Esophagus mucosa (tissue), 1 donor: ENCODE data around the gene JAZF1. TPM values are rescaled to one million over a fixed set of nuclear protein-coding genes. Genes with fewer than 3 reads are reported as not detected.

ENCODE experiments used
- ATAC-seq: fragments of 200-7000 bp; cut with Tn5 transposase; one replicate; pipeline ENCODE4 v1.9.1; 2020
- total RNA-seq: library from RNA; stranded (reverse); gene quantifications from one replicate; pipeline ENCODE4 v1.2.4, GENCODE V29; 2023
- donor health status: DM: yes; HTN: yes; CAD: no.

Gene JAZF1
- total RNA-seq, 1 donor from 2014 or later, result 3.1 TPM

DNA sequence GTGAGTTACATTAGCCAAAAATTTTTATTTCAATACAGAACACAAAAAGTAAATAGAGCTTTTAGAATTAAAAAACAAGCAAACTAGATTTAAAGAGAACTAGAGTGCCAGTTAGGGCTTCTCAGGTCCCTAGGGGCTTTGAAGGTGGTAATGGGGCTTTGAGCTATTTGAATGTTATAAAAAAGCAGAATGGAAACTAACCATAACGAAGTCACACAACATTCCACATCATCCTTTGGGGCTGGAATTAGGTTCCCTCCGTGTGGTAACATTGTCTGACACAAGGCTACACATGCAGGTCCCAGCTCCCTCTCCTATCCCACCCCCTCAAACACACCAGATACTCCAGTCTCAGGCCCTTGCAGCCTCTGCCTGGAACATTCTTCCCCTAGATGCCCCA, 15.3 kb downstream of the JAZF1 start:
- no peak for ATAC-seq

- ATAC-seq, result no peak
Measured at GRCh38 chr7:28163949-28164348, 16.6 kb downstream of the JAZF1 start.

DNA sequence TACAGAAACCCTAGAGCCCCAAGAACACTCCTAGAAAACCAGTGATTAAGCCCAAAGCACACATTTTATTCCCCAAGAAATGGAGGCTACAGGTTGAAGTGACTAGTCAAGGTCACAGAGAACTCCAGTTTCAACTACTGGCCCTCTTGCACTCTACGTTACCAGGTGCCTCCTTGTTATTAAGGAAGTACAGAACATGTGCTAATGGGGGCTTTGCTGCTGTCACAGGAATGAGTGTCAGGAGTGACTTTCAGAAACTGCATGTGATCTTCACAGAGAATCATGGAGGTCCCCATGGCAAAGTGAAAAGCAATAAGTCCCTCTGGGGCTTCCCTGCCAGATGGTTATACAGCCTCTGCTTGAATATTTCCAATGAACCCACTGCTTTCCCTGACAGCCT, 19.3 kb downstream of the JAZF1 start:
- no peak for ATAC-seq

- no peak for ATAC-seq
Measured at GRCh38 chr7:28160551-28160991, 20.0 kb downstream of the JAZF1 start.

DNA sequence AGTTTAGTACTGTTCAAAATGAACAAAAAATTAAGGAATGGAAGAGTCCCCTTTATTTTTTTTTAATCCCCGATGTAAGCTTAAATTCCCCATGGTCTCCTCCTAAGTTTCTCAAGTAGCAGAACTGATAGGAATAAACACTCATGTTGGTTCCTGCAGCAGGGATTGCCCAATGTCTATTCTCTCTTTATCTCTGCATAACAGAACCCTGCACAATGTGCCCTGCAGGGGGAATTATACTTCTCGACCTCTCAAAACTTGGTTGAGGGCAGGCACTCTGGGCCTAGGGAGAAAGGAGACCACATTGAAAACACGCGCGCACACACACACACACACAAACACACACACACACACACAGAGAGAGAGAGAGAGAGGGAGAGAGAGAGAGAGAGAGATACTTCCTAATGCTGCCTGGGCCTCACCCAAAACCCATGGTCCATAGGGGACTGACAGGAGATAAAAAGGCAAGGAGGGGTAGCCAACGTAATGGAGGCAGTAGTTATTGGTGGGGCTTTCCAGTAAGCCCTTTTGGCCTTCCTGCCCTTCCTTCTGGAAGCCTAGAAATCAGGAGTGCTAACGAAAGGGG, 22.7 kb downstream of the JAZF1 start:
- no peak for ATAC-seq

DNA sequence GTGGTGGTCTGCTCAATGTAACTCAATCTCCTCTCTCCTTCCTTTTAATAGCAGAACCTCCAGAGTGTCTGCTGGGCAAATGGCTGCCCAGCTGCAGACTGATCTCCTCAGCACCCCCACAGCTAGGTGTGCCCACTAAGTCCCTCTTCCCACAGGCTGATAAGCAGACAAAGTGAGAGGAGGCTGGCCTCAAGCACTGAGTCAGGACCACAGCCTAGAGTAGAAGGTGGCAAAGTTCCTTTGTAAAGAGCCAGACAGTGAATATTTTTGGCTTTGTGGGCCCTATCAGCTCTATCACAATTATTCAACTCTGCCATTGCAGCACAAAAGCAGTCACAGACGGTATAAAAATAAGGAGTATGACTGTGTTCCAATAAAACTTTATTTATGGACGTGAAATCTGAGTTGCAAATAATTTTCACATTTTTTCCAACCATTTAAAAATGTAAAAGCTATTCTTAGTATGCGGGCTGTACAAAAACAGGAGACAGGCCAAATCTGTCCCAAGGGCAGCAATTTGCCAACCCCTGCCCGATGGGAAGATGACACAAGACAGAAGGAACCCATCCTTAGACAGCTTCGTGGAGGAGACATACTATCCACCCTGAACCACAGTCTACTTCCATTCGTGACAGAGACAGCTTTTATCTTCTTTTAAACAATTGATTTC, 23.4 kb downstream of the JAZF1 start:
- ATAC-seq, result no peak

DNA sequence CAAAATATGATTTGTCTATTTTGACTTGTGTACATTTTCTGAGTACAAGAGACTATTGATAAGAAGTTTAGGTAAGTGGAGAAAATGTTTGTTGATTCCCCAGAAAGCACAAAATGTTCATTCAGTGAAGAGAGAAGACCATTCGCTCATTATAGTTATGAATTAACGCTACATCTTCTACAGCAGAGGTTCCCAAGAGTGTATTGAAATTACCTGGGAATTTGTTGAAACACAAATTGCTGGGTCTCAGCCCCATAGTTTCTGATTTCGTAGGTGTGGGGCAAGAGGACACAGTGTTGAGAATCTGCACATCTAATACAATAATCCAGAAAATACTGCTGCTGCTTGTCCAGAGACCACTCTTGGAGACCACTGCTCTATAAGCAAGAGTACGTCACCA, 24.2 kb downstream of the JAZF1 start:
- ATAC-seq, result no peak

- ATAC-seq, result no peak
Measured at GRCh38 chr7:28155964-28156363, 24.6 kb downstream of the JAZF1 start.

DNA sequence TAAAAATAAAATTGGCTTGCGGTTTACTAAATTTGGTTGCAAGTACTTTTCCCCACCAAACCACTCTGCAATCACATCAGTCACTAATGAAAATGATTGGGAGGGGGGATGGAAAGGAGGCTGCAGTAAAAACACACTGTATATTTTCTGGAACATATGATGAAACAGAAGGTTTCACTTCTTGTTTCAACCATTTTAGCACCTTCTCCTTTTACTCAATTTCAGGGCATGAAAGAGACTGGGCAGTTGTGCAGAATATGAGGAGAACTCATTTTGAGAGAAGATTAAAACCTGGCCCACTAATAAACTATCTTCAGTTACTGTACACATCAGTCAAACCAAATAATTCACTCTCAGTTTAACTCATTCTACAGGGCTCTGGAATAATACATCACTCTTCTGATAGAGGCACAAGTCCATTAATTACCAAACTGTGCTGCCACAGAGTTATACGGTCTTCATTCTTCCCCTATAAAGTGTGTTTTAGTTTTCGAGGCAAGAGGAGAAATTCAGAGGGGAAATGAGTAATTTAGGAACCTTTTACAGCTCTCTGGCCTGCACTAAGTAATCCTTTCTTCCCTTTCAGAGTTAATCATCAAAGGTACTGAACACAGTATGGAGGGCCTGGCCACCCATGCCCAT, 25.5 kb downstream of the JAZF1 start:
- peak; percentile 27 for ATAC-seq

- no peak for ATAC-seq
Measured at GRCh38 chr7:28152594-28152993, 28.0 kb downstream of the JAZF1 start.

GRCh38 chr7:28151965-28152364, 28.6 kb downstream of the JAZF1 start:
- ATAC-seq, result no peak

GRCh38 chr7:28149291-28150101, 31.1 kb downstream of the JAZF1 start:
- no peak for ATAC-seq

- ATAC-seq, result no peak
Measured at GRCh38 chr7:28145931-28146330, 34.7 kb downstream of the JAZF1 start.

DNA sequence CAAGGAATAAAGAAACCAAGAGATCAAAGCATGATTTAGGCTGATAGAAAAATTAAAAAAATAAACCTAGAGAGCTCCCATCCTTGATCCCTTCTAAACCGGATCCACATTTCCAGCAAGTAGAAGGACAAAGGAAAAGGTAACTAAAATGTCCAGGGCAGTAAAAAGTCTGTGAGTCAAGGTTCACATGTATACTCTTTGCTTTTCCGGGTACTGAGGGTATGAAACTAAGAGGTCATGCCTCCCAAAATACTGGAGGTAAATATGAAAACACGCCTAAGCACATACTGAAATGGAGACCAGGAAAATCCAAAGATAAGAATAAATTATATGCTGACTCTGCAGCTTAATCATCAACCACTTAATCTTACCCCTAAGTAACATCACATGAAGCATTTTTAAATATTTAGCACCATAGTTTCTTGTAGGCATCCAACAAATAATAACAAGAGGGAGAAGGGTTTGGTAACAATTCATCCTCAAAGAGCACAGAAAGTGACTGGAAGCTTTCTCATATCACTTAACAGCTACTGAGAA, 35.4 kb downstream of the JAZF1 start:
- ATAC-seq, result no peak

DNA sequence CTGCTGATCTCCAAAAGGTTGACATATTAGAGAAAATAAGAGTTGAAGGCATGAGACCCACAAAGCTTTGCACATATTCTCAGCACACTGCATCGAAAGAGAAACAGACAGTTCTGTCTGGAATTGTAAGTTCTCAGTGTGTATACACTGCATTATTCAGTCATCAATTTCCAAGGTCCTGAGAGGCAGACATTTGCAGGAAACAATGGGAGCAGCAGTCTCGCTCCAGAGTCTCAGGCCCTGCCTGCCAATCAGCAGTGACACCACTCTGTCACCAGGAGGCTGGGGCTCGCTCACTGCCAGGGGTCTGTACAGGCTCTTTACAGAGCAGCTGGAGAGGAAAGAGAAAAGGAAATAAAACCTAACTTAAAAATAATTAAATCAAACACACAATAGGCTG, 36.3 kb downstream of the JAZF1 start:
- no peak for ATAC-seq

GRCh38 chr7:28142650-28143049, 37.9 kb downstream of the JAZF1 start:
- ATAC-seq, result no peak

- ATAC-seq, result no peak
Measured at GRCh38 chr7:28140979-28141378, 39.6 kb downstream of the JAZF1 start.

- no peak for ATAC-seq
Measured at GRCh38 chr7:28138837-28139236, 41.8 kb downstream of the JAZF1 start.

- no peak for ATAC-seq
Measured at GRCh38 chr7:28137463-28137862, 43.1 kb downstream of the JAZF1 start.

GRCh38 chr7:28136885-28137284, 43.7 kb downstream of the JAZF1 start:
- ATAC-seq, result no peak

- no peak for ATAC-seq
Measured at GRCh38 chr7:28136420-28136819, 44.2 kb downstream of the JAZF1 start.

DNA sequence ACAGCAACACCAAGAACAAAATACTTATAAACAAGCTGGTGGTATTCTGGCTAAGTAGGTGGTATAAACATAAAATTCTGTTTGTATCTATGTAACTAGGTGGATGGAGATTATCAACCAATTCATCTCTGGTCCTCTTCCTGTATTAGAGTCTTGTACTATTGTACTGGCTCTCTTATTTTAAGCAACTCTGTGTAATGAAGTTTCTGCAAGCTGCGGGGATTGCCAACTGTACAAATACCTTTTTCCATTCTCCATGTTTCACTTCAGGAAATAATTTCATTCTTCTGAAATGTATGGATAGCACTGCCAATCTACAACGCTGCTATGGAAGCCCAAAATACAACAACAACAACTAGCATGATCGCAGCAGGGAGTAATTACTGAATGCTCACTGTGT, 44.8 kb downstream of the JAZF1 start:
- ATAC-seq, result no peak

DNA sequence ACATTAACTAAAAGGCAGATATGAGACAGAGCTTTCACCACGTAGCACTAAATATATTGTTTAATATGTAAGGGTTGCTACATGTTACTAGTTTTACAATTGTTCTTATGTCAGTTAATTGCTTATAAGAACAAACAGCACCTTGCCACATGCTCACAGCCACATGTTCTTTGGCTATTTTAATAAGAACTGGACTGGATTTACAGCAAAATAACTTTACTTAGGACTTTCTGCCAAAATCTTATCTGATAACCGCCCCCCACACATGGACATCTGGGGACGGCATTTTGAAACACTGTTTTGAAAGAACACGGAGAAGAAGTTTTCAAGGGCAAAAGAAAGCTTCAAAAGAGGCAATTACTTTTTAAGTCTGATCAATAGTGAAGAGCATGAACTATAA, 45.3 kb downstream of the JAZF1 start:
- ATAC-seq, result no peak
